ENCODE data around the gene SOX5.

Gene SOX5

GRCh38 chr12:23921099-23921856, 28.2 kb downstream of the SOX5 start:
- Histone ChIP-seq H3K9me3 (ENCODE audit: severe bottlenecking) (no peaks in the 10 kb centered on the region), H3K4me3 (ENCODE audit: severe bottlenecking) (no peak overlapping the region), H3K27ac (ENCODE audit: poor library complexity, severe bottlenecking) (no peak overlapping the region), H3K36me3 (ENCODE audit: low read depth) (no peaks in the 10 kb centered on the region), H3K27me3 (ENCODE audit: insufficient read depth, poor library complexity, severe bottlenecking) (no peaks in the 10 kb centered on the region), H3K4me1 (ENCODE audit: insufficient read depth, poor library complexity, severe bottlenecking) (no peaks in the 10 kb centered on the region)
- ATAC-seq (ENCODE audit: low read depth) (no peak), DNase-seq (ENCODE audit: low spot score) (no peak)
- TF ChIP-seq CTCF (IDR thresholded peaks at IDR 0.05; ENCODE audit: poor library complexity, severe bottlenecking), result no peak

GRCh38 chr12:23911574-23911973, 37.9 kb downstream of the SOX5 start:
- ATAC-seq (ENCODE audit: low read depth), result no peak
- no peaks in the 10 kb centered on the region for H3K4me1 ChIP-seq (ENCODE audit: insufficient read depth, poor library complexity, severe bottlenecking)
- no peak overlapping the region for H3K4me3 ChIP-seq (ENCODE audit: severe bottlenecking)
- TF ChIP-seq CTCF (IDR thresholded peaks at IDR 0.05; ENCODE audit: poor library complexity, severe bottlenecking), result no peak
- no peaks in the 10 kb centered on the region for H3K27me3 ChIP-seq (ENCODE audit: insufficient read depth, poor library complexity, severe bottlenecking)
- no peak overlapping the region for H3K27ac ChIP-seq (ENCODE audit: poor library complexity, severe bottlenecking)
- no peak for DNase-seq (ENCODE audit: low spot score)
- H3K9me3 ChIP-seq (ENCODE audit: severe bottlenecking), result no peaks in the 10 kb centered on the region
- no peaks in the 10 kb centered on the region for H3K36me3 ChIP-seq (ENCODE audit: low read depth)

- no peaks in the 10 kb centered on the region for H3K9me3 ChIP-seq (ENCODE audit: severe bottlenecking)
- H3K4me1 ChIP-seq (ENCODE audit: insufficient read depth, poor library complexity, severe bottlenecking), result no peaks in the 10 kb centered on the region
- H3K27me3 ChIP-seq (ENCODE audit: insufficient read depth, poor library complexity, severe bottlenecking), result no peaks in the 10 kb centered on the region
- ATAC-seq (ENCODE audit: low read depth) (no peak), DNase-seq (ENCODE audit: low spot score) (no peak)
- H3K36me3 ChIP-seq (ENCODE audit: low read depth), result no peaks in the 10 kb centered on the region
- H3K4me3 ChIP-seq (ENCODE audit: severe bottlenecking), result no peak overlapping the region
- H3K27ac ChIP-seq (ENCODE audit: poor library complexity, severe bottlenecking), result no peak overlapping the region
- no peak for TF ChIP-seq CTCF (IDR thresholded peaks at IDR 0.05; ENCODE audit: poor library complexity, severe bottlenecking)
Observed at GRCh38 chr12:23909551-23909950, 39.9 kb downstream of the SOX5 start.

GRCh38 chr12:23906329-23906728, 43.1 kb downstream of the SOX5 start:
- no peak for TF ChIP-seq CTCF (IDR thresholded peaks at IDR 0.05; ENCODE audit: poor library complexity, severe bottlenecking)
- H3K4me1 ChIP-seq (ENCODE audit: insufficient read depth, poor library complexity, severe bottlenecking), result no peaks in the 10 kb centered on the region
- H3K27me3 ChIP-seq (ENCODE audit: insufficient read depth, poor library complexity, severe bottlenecking), result no peaks in the 10 kb centered on the region
- ATAC-seq (ENCODE audit: low read depth), result no peak
- H3K36me3 ChIP-seq (ENCODE audit: low read depth), result no peaks in the 10 kb centered on the region
- no peak for DNase-seq (ENCODE audit: low spot score)
- H3K9me3 ChIP-seq (ENCODE audit: severe bottlenecking), result no peaks in the 10 kb centered on the region
- H3K4me3 ChIP-seq (ENCODE audit: severe bottlenecking), result no peak overlapping the region
- no peak overlapping the region for H3K27ac ChIP-seq (ENCODE audit: poor library complexity, severe bottlenecking)

- no peaks in the 10 kb centered on the region for H3K27me3 ChIP-seq (ENCODE audit: insufficient read depth, poor library complexity, severe bottlenecking)
- TF ChIP-seq CTCF (IDR thresholded peaks at IDR 0.05; ENCODE audit: poor library complexity, severe bottlenecking), result no peak
- ATAC-seq (ENCODE audit: low read depth) (no peak), DNase-seq (ENCODE audit: low spot score) (no peak)
- H3K27ac ChIP-seq (ENCODE audit: poor library complexity, severe bottlenecking), result no peak overlapping the region
- no peak overlapping the region for H3K4me3 ChIP-seq (ENCODE audit: severe bottlenecking)
- H3K9me3 ChIP-seq (ENCODE audit: severe bottlenecking), result no peaks in the 10 kb centered on the region
- no peaks in the 10 kb centered on the region for H3K4me1 ChIP-seq (ENCODE audit: insufficient read depth, poor library complexity, severe bottlenecking)
- H3K36me3 ChIP-seq (ENCODE audit: low read depth), result no peaks in the 10 kb centered on the region
Observed at GRCh38 chr12:23899434-23899833, 50.0 kb downstream of the SOX5 start.
